ENCODE data around the gene ATXN1L. TPM values are rescaled to one million over a fixed set of nuclear protein-coding genes. Genes with fewer than 3 reads are reported as not detected.
"Not testable (repeated sequence)": the region's sequence is repeated elsewhere in the genome, so short reads cannot be mapped to it uniquely, and the experiment has no call there.

Gene ATXN1L
- polyA plus RNA-seq, 1 donor (not counting 4 experiments of a cell fraction or from before 2014, with no cell fraction given), result 12.8 TPM

GRCh38 chr16:71904239-71904638 is 58.5 kb downstream of the ATXN1L start:
- H3K4me3 ChIP-seq (ENCODE audit: control insufficient read depth in 2 of 3, extremely low read depth in 1 of 3, insufficient read depth in 2 of 3, low read depth in 1 of 3, low read length in 3 of 3), result no peak overlapping the region
- no peak for DNase-seq (ENCODE audit: low read depth, low spot score)
- no peaks in the 10 kb centered on the region for H3K9me1 ChIP-seq (ENCODE audit: control insufficient read depth, extremely low read depth, insufficient read depth, low read length)
- H2AFZ ChIP-seq (ENCODE audit: control insufficient read depth, low read length), result no peak overlapping the region
- H3K27ac ChIP-seq (ENCODE audit: control insufficient read depth, insufficient read depth, low read length), result no peak overlapping the region
- no peaks in the 10 kb centered on the region for H3K4me1 ChIP-seq (ENCODE audit: control insufficient read depth, extremely low read depth, insufficient read depth, low read length)
- peaks cover 98% of the 10 kb centered on the region for H3K79me2 ChIP-seq (ENCODE audit: control insufficient read depth, insufficient read depth, low read length)
- dilution Hi-C loops (cut with MboI; ENCODE audit: extremely low pct_ligation_motif_present, low sequenced_read_pairs), result no loop called here
- H3K4me2 ChIP-seq (ENCODE audit: control insufficient read depth, extremely low read depth, insufficient read depth, low read depth, low read length), result no peak overlapping the region
- FAIRE-seq, result no peak
- H3K27me3 ChIP-seq (ENCODE audit: control insufficient read depth, extremely low read depth, insufficient read depth, low read length), result no peaks in the 10 kb centered on the region
- H4K20me1 ChIP-seq (ENCODE audit: control insufficient read depth, extremely low read depth, insufficient read depth, low read length), result peaks cover 35% of the 10 kb centered on the region
- TF ChIP-seq CTCF (optimal IDR thresholded peaks at IDR 0.05 in 1 of 3, IDR thresholded peaks at IDR 0.05 in 1 of 3, conservative IDR thresholded peaks at IDR 0.05 in 1 of 3; ENCODE audit: extremely low read depth in 1 of 3, insufficient read depth in 2 of 3, low read length in 3 of 3), result no peak
- no peak for TF ChIP-seq EZH2 (IDR thresholded peaks at IDR 0.05; ENCODE audit: low read length)
- peaks cover under 1 to 3% of the 10 kb centered on the region in 2 experiments for H3K36me3 ChIP-seq (ENCODE audit: control insufficient read depth in 2 of 2, extremely low read depth in 1 of 2, insufficient read depth in 2 of 2, low read length in 2 of 2)
- no peaks in the 10 kb centered on the region for H3K9me3 ChIP-seq (ENCODE audit: control insufficient read depth, low read depth, low read length)
- H3K9ac ChIP-seq (ENCODE audit: control insufficient read depth, extremely low read depth, insufficient read depth, low read length), result no peak overlapping the region

GRCh38 chr16:71905765-71906164 is 60.0 kb downstream of the ATXN1L start:
- peaks cover 97% of the 10 kb centered on the region for H3K79me2 ChIP-seq (ENCODE audit: control insufficient read depth, insufficient read depth, low read length)
- H3K4me2 ChIP-seq (ENCODE audit: control insufficient read depth, extremely low read depth, insufficient read depth, low read depth, low read length); H3K36me3 ChIP-seq (ENCODE audit: control insufficient read depth in 2 of 2, extremely low read depth in 1 of 2, insufficient read depth in 2 of 2, low read length in 2 of 2); H3K9me3 ChIP-seq (ENCODE audit: control insufficient read depth, low read depth, low read length); H3K27ac ChIP-seq (ENCODE audit: control insufficient read depth, insufficient read depth, low read length); H3K27me3 ChIP-seq (ENCODE audit: control insufficient read depth, extremely low read depth, insufficient read depth, low read length); FAIRE-seq; dilution Hi-C loops (cut with MboI; ENCODE audit: extremely low pct_ligation_motif_present, low sequenced_read_pairs); DNase-seq (ENCODE audit: low read depth, low spot score); H2AFZ ChIP-seq (ENCODE audit: control insufficient read depth, low read length); H3K9me1 ChIP-seq (ENCODE audit: control insufficient read depth, extremely low read depth, insufficient read depth, low read length); H3K4me1 ChIP-seq (ENCODE audit: control insufficient read depth, extremely low read depth, insufficient read depth, low read length); H3K4me3 ChIP-seq (ENCODE audit: control insufficient read depth in 2 of 3, extremely low read depth in 1 of 3, insufficient read depth in 2 of 3, low read depth in 1 of 3, low read length in 3 of 3); H3K9ac ChIP-seq (ENCODE audit: control insufficient read depth, extremely low read depth, insufficient read depth, low read length): not testable (repeated sequence)
- H4K20me1 ChIP-seq (ENCODE audit: control insufficient read depth, extremely low read depth, insufficient read depth, low read length), result peaks cover 35% of the 10 kb centered on the region

Other genes with a start within 250 kb of the ATXN1L start
- gene MARVELD3, start 219.8 kb upstream of the ATXN1L start, polyA plus RNA-seq, result 11.4 to 17.8 TPM (median 11.6 TPM) in 3 replicates
- 6.0 to 7.6 TPM (median 6.5 TPM) in 3 replicates for gene PHLPP2, start 121.3 kb upstream of the ATXN1L start, polyA plus RNA-seq
- gene AP1G1, start 37.1 kb upstream of the ATXN1L start, polyA plus RNA-seq, result 61.7 to 82.5 TPM (median 62.5 TPM) in 3 replicates
- gene ZNF821, start 38.2 kb downstream of the ATXN1L start, polyA plus RNA-seq, result 2.9 to 4.2 TPM (median 3.1 TPM) in 3 replicates
- 179 to 188 TPM (median 187 TPM) in 3 replicates for gene IST1, start 49.6 kb downstream of the ATXN1L start, polyA plus RNA-seq
- not detected in 3 replicates for gene PKD1L3, start 154.4 kb downstream of the ATXN1L start, polyA plus RNA-seq
- gene DHODH, start 162.8 kb downstream of the ATXN1L start, polyA plus RNA-seq, result 4.2 to 5.4 TPM (median 5.0 TPM) in 3 replicates
- gene HP, start 208.5 kb downstream of the ATXN1L start, polyA plus RNA-seq, result 0.43 TPM in 1 of 3 replicates, not detected in the others
- not detected in 3 replicates for gene HPR, start 217.2 kb downstream of the ATXN1L start, polyA plus RNA-seq
- gene TXNL4B, start 247.6 kb downstream of the ATXN1L start, polyA plus RNA-seq, result 7.9 to 12.4 TPM (median 9.3 TPM) in 3 replicates
- gene DHX38, start 247.9 kb downstream of the ATXN1L start, polyA plus RNA-seq, result 23.9 to 34.4 TPM (median 25.9 TPM) in 3 replicates

Data from keratinocyte (primary cell).